Inflammatory macrophage treated with lipopolysaccharide for 1 hour (primary cell): ENCODE results near the gene LRFN2.

Experiments
- DNase-seq, 2 donors: peaks; one replicate each; pipeline ENCODE4 v3.0.0-alpha.2; 2020 to 2022

LRFN2 gene

GRCh38 chr6:40471243-40471642 is 115.9 kb downstream of the LRFN2 start:
- no peak for DNase-seq

- no peak for DNase-seq
Measured at GRCh38 chr6:40469323-40469722, 117.8 kb downstream of the LRFN2 start.

- DNase-seq = no peak
Measured at GRCh38 chr6:40466986-40467539, 120.1 kb downstream of the LRFN2 start.

GRCh38 chr6:40461643-40462042 is 125.5 kb downstream of the LRFN2 start:
- DNase-seq = no peak

GRCh38 chr6:40460380-40460779 is 126.8 kb downstream of the LRFN2 start:
- no peak for DNase-seq

GRCh38 chr6:40457261-40457660 is 129.9 kb downstream of the LRFN2 start:
- no peak for DNase-seq

GRCh38 chr6:40456390-40457013 is 130.7 kb downstream of the LRFN2 start:
- no peak for DNase-seq

GRCh38 chr6:40455686-40456389 is 131.3 kb downstream of the LRFN2 start:
- DNase-seq = no peak

GRCh38 chr6:40450483-40450882 is 136.7 kb downstream of the LRFN2 start:
- DNase-seq = no peak

- DNase-seq = no peak
Measured at GRCh38 chr6:40444811-40445210, 142.4 kb downstream of the LRFN2 start.

- DNase-seq = no peak
Measured at GRCh38 chr6:40444312-40444711, 142.9 kb downstream of the LRFN2 start.

GRCh38 chr6:40443842-40444241 is 143.3 kb downstream of the LRFN2 start:
- DNase-seq = no peak

GRCh38 chr6:40442591-40442990 is 144.6 kb downstream of the LRFN2 start:
- no peak for DNase-seq

- DNase-seq = no peak
Measured at GRCh38 chr6:40441150-40441549, 146.0 kb downstream of the LRFN2 start.

GRCh38 chr6:40440053-40440452 is 147.1 kb downstream of the LRFN2 start:
- peak; percentile 53 to 72 for DNase-seq

GRCh38 chr6:40439026-40439800 is 148.0 kb downstream of the LRFN2 start:
- no peak for DNase-seq

GRCh38 chr6:40438246-40438887 is 148.8 kb downstream of the LRFN2 start:
- DNase-seq = no peak

GRCh38 chr6:40437631-40438030 is 149.5 kb downstream of the LRFN2 start:
- DNase-seq = peak; percentile 37 to 45

- DNase-seq = peak; percentile 68 to 73
Measured at GRCh38 chr6:40436685-40437604, 150.2 kb downstream of the LRFN2 start.

- DNase-seq = no peak
Measured at GRCh38 chr6:40432982-40433381, 154.2 kb downstream of the LRFN2 start.

- no peak for DNase-seq
Measured at GRCh38 chr6:40431706-40432105, 155.5 kb downstream of the LRFN2 start.

- DNase-seq = no peak
Measured at GRCh38 chr6:40427196-40427595, 160.0 kb downstream of the LRFN2 start.
